Glomerular visceral epithelial cell (primary cell): ENCODE measurements around the gene SLC44A3.

Experiments used
- DNase-seq: peaks from one replicate; pipeline ENCODE4 v3.0.0-alpha.2; 2016; ENCODE audit errors: extremely low spot score

SLC44A3 gene

DNA sequence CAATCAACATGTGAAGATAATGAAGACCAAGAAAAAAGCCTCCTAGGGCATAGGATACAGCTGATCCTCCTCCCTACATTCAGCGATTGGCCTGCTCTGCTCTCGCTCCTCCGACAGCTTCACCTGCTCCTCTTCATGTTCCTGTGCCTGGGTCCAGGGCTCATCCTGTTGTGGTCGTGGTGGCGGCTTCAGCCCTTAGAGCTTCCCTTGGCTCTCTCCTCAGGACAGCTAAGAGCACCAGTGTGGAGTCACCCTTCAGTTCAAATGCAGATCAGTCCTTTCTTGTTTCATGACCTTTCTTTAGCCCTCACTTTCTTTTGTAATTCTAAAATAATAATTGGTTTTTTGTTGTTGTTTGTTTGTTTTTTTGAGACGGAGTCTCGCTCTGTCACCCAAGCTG is 88.0 kb downstream of the SLC44A3 start:
- no peak for DNase-seq

DNA sequence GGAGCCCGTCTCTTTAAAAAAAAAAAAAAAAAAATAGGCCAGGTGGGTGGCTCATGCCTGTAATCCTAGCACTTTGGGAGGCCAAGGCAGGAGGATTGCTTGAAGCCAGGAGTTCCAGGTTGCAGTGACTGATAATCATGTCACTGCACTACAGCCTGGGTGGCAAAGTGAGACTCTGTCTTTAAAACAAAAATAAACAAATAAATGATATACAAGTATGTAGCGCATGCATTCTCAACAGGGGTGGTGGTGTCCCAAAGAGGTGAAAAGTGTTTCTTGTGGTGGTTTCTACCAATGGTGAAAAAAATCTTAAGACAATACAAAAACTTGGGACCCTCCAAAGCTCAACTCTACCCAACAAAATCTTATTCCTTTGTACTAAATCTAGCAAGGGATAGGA is 88.8 kb downstream of the SLC44A3 start:
- no peak for DNase-seq

DNA sequence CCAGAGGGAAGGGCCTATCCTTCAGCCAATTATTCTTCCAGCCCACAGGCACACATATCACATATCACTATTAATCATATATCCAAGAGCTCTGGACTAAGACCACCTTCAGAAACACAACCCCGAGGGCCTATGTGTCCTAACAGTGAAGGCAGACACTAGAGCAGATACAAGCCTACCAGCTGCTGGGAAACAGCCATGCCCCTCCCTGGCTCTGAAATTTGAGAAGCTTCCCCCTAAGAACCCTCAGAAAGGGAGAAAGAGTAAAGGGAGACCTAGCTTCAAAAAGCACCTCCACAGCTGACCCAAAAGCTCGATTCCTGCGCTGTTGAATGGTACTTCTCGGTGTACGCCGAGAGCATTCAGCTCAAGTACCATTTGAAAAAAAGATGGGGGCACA is 89.3 kb downstream of the SLC44A3 start:
- DNase-seq: no peak

DNA sequence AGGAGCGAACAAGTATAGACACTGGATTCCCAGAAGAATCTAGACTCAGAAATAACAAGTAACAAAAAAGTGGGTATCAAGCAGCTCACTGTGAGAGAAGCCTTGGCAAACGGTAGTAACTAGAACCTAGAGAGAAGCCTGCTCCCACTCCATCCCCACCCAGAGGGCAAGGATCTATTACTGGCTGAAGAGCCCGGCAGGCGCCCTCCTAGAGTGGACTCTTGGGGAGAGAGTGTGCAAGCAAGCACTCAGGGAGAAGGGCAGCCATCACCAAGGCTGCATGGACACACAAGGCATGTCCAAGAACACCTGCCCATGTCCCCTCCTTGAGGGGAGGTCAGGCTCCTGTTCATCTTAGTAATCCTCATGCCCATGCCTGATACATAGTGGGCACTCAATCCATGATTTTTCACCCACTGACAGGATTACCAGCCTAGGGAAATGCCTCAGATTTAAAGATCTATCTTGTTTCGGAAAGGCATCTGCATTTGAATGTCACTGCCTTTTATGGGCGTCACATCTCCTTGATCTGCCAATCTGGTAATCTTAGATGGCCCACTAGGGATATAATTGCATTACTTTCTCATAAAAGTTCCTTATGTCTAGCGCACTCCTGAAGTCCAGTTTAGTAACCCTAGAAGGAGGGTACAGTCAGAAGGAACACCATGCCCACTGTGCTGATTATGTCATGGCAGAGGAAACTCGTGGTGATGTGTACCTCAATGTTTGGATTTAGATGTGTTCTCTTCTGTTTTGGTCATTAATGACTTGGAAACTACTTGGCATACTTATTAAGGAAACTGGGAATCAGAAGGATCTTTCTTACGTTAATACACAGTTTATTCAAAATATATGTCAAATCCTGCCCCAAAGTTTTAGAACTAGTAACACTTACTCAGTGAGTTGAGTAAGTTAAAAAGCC is 92.4 kb downstream of the SLC44A3 start:
- DNase-seq: no peak

DNA sequence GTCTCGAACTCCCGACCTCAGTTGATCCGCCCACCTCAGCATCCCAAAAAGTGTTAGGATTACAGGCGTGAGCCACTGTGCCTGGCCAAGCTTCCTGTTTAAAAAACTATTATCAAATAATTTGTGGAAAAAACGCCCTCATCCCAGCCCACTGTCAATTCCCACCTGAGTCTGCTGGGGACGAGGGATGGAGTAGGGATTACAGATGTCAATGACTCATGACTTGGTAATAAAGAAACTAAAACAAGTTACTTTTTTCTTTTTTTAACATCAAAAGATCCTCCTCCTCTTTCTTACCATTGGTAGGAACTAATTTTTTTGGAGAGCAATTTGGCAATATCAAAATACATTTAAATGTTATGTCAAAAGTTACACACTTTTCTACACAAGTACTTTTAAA is 97.1 kb downstream of the SLC44A3 start:
- no peak for DNase-seq

DNA sequence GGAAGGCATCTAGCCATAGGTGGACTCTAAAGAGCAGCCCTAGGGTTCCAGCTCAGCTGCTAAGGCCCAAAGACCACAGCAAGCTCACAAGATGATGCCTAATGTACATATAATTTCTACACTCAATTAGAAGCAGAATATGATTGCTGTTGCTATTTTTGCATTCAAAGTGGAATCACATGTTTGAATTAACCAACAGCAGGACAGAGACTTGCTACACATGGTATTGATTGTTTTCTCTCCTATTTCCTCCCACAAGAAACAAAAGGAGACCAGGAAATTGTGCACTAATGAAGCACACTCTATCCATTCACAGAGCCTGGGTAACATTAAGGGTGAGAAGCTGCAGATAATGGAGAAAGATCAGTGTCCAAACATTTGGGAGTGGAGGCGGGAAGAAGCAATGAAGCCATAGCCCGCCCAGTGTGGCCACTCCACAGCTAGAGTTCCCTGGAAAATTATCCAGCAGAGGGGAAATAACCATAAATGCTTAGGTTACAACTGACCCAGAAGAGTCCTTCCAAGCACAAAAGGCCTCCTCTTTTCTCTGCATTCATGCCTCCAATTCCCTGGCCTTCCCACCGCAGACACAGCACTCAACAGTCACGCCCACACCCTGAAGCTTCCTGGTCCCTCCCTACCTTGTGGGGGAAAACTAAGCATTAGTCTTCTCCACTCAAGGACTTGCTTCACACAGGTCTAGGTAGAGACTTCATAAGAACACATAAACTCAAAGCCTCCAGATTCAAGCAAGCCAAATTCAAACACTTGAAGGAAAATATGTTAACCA is 99.3 kb downstream of the SLC44A3 start:
- DNase-seq: no peak

DNA sequence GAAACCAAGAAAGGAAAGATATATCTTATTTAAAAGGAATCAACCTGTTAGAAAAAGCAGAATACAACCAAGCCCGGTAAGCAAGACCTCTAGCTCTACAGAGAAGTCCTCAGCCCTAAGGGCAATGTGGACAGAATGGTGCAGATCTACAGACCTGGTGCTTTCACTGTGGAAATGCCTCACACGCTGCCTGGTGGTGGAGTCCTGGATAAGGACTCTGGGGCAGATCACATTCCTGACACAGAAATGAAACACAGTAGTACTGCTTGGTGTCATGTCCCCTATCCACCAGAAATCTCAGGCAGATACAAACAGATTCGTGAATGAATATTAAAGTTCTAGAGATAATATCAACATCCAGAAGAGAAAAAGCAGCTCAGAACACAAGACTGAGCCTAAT is 99.9 kb downstream of the SLC44A3 start:
- no peak for DNase-seq

DNA sequence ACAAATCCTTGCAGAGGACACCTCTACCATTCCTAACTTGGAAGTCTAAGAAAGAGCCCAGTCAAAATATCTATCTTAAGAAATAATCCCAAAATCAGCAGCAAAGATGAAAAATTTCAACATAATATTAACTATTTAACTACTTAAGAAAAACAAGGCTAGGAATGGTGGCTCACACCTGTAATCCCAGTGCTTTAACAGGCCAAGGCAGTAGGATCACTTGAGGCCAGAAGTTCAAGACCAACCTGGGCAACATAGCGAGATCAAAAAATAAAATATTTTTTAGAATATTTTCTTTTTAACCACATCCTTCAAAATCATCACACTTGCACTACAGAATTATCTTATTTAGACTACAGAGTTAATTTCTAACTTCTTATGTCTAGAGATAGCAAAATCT is 101.8 kb downstream of the SLC44A3 start:
- no peak for DNase-seq

DNA sequence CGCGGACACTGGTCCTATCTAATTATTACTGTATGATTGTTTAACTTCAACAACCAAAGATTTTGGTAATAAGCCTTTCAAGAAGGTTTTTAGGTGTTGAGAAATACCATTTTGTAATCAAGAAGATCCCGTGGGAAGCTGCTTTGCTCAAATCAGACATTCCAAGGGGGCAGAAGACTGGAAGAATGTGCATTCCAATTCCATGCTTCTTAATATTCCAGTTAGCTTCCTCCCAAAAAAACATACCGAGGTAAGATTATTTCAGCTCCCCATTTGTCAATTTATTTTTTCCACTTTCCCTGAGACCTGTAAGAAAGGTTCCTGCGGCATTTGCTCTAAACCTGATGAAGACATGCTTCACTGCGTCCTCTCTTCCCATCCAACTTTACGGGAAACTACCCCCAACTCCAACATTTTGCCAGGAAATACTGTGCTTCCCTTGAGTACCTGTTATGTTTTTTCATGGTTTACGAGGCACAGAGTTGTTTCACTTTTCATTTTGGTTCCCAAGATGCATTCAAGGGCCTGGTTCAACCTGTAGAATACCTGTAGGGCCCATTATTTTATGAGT is 102.7 kb downstream of the SLC44A3 start:
- peak; percentile 80 for DNase-seq

DNA sequence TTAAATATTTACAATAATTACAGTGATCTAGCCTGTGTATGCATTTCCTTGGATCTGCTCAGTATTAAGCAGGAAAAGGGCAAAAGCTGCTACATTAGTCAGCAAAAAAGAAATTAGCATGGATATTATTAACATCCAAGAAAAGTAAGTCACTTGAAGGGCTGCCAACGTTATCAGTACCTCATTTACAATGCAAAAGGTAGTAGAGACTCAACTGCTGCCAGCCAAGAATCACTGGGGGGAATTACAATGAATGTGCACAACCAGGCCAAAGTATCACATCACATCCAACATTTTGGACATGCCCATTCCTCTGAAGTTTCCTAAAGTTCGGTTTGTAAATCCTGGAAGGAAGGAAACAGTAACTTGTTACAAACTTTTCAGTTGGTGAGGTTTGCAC is 104.8 kb downstream of the SLC44A3 start:
- no peak for DNase-seq

DNA sequence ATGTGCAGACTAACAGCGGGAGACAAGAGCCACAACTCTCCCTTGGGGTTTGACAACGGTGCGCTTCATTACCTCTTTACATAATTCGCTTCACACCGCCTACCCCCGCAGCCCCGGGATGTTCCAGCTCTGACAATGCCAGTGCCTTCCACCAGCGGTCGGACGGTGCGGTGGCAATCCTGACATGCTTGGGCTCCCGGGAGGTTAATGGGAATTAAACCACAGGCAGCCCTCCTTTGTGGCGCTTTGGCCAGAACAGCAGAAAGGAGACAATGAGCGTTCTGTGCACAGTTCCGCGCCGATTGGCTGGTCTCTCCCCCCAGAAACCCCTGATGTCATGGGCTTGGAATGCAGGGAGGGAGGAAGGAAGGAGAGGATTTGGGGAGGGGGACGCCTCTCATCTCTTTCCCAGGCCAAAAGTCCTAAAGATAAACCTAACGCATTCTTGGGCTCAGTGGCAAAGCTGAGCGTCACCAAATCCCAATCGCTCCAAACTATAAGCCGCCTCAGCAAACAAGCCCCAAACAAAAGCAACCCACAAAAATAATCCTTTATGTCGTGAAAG is 105.5 kb downstream of the SLC44A3 start:
- DNase-seq: peak; percentile 98

DNA sequence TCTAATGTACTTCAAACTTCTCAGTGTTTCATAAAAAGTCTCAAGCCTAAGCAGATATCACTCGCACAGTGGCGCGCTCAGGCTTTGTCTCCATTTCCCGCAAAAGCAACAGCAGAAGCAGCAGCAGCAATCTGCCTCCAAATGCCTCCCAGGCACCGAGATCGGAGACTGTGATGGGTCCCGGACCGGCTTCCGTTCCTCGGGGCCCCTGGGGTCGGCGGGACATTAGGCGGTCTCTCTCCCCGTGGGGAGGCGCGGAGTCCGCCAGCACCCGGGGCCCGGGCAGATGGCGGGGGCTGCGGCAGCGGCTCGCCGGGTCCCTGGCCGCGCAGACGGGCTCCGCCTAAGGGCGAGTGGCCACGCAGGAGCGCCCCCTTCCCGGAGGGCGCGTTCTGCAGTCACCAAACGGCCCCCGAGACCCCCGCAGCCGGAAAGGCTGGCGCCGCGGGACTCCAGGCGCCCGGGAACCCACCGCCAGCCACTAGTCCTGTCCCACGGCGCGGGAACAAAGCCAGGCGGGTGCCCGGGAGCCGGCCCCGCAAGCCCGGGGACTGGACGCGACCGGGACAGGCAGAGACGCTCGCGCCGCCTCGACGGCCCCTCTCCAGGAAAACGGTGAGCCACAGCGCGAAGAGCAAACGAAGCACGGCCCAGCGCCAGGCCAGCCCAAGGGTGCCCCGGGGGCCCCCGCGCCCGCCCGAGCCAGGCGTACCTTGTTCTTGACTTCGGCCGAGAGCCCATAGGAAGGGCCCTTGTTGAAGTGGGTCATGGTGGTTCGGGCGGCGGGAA is 106.2 kb downstream of the SLC44A3 start:
- DNase-seq: peak; percentile 55

DNA sequence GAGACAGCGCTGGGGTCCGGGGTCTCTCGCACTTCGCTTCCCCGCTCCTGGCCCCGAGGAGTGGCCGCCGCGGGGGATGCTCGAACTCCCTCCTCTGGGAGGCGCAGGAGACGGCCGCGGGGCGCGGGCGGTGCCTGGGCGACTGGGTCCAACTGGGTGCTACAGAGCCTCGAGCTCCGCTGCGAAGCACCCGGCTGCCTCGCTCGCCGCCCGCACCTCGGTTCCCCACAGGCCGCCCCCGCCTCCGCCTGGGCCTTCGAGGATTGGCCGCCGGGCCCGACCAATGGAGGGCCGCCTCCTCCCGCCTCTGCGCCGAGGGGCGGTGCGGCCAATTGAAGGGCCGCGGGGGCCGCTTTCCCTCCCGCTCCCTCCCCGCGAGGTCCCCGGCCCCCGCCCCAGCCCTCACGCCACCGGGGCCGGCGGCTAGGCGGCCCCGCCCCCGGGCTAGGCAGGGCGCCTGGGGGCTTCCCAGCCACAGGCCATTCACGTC is 106.8 kb downstream of the SLC44A3 start, which contains the start of gene CNN3:
TSS of gene CNN3 (minus strand) at position 196 of the 490 bp plus-strand sequence. CDS start 216 bp downstream, outside the sequence.
- DNase-seq: peak; percentile 97

DNA sequence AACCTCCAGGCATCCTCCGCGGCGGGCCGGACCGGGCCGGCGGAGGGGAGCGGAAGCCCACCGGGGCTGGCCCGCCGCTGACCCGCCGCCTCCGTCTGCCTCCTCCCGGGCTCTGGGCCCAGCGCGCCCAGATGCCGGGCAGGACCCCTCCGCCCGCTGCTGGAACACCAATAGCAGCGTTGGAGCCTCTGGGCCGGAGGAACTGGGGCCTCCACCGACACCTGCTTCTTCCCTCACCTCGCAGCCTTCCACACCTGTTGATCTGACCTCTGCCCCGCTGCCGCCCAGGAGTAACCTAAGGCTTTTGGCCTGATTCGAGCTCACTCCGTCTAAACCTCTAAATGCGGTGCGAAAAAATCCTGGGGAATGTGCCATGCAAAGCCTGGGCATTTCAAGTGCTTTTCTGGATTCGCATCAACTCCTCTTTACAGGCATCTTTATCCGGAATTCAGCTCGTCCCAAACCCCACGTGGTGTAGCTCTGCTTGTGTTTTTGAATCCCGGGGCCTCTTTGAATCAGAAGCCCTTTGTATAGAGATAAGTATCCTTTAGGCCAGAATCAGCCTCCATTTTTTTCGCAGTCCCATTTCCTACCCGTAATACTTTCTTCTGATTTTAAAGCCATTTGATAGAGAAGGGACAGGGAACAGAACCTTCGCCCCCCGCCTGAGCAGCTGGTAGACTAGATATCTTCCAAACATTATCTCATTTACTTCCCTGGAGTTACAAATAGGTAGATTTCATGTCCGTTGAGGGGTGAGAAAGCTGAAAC is 107.4 kb downstream of the SLC44A3 start:
- DNase-seq: peak; percentile 57

DNA sequence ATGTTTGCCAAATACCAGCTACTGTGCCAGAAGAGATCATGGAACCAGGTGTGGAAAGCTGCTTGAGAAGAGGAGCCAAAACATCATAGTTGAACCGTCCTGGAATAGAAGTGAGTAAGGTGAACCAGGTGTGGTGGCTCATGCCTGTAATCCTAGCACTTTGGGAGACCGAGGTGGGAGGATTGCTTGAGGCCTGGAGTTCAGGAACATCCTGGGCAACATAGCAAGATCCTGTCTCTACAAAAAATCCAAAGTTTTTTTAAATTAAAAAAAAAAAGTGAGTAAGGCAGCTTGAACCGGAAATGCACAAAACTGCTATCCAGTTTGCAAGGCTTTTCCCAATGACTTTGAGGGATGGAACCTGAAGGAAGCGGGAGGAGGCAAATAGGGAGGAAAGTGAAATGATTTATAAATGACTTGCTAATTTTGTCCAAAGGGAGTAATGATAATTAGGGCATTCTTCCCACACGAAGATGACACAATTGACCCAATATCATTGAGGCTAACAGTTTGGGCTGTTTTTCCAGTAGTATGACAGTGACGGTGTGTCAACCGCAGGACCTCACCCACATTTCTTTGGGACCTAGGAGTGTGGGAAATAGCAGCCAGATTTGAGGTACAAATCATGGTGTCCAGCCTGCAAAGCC is 108.3 kb downstream of the SLC44A3 start:
- no peak for DNase-seq

DNA sequence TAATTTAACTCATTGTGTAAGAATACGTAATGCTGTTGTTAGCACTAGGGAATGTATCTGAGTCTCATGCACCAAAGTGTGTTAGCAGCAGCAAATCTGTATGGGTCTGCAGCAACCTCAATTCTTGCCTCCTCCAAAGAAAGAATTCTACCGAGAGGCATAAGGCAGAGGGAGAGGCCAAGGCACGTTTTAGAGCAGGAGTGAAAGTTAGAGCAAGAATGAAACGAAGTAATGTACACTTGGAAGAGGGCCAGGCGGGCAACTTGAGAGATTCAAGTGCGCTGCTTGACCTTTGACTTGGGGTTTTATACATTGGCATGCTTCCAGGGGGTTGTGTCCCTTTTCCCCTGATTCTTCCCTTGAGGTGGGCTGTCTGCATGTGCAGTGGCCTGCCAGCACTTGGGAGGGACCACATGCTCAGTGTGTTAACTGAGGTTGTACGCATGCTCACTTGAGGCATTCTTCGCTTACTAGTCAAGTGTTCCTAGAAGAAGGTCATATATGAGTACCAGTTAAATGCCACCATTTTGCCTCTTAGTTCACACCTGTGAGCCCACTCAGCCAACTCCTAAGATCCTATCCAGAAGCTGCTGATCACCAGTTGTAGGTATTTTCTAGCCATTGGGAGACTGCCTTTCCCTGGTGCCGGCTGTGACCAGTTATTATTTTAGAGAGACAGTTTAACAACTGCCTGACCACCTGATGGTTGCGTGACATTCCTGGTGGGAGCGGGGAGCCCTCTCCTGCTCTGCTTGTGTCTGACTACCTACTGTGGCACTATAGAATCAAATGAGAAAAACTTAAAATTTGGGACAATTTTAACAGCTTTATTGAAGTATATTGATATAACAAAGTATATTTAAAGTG is 109.4 kb downstream of the SLC44A3 start:
- peak; percentile 49 for DNase-seq

DNA sequence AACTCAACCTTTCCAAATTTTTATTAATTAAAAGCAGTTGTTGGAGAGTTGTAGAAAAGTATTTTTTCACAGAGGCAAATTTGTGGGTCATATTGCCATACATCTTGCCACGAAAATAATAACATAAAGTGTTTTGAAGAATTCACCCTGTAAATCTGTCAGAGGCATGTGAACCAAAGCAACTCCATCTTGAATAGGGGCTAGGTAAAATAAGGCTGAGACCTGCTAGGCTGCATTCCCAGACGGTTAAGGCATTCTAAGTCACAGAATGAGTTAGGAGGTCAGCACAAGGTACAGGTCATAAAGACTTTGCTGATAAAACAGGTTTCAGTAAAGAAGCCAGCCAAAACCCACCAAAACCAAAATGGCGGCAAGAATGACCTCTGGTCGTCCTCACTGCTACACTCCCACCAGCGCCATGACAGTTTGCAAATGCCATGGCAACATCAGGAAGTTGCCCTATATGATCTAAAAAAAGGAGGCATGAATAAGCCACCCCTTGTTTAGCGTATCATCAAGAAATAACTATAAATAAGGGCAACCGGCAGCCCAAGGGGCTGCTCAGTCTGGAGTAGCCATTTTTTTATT is 111.2 kb downstream of the SLC44A3 start:
- DNase-seq: no peak

DNA sequence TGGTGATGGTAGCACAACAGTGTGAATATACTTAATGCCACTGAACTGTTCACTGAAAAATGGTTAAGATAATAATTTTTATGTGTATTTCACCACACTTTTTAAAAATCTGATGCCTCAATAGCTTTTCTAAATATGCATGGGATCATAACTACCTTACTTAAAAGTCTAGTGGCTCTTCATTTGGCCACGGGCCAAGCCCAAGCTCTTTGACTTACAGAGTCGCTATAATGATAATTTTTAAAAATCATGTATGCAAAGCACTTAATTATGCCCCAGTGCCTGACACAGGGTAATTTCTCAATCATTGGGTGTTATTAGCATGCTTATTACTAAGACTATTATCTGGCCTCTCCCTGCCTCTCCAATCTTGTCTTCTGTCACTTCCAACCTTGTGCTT is 114.4 kb downstream of the SLC44A3 start:
- no peak for DNase-seq
